DND-41 (cell line): ENCODE measurements around the gene JCAD.

Source experiments
- ATAC-seq: fragments of 200-7000 bp; cut with Tn5 transposase; 3 replicates; pipeline ENCODE4 v1.9.1; 2021; ENCODE audit warnings: low read depth; ENCODE audit not compliant: insufficient read depth
- DNase-seq: peaks from one replicate; pipeline ENCODE4 v3.0.0-alpha.2; 2020
- H2AFZ ChIP-seq: 2 replicates; pipeline ENCODE4 v1.6.0; 2012; ENCODE audit warnings: low read depth, low read length
- H3K27ac ChIP-seq: 2 replicates; pipeline ENCODE4 v1.5.1; 2012; ENCODE audit warnings: low read length, inconsistent platforms
- H3K27me3 ChIP-seq: fragments of 200-600 bp; sonication (generic); 2 replicates; pipeline ENCODE4 v1.6.0; 2012; ENCODE audit warnings: low read length, mild to moderate bottlenecking, inconsistent platforms; ENCODE audit not compliant: insufficient read depth, poor library complexity
- H3K36me3 ChIP-seq: 2 replicates; pipeline ENCODE4 v1.5.1; 2012; ENCODE audit warnings: low read length, inconsistent platforms; ENCODE audit not compliant: insufficient read depth
- H3K4me1 ChIP-seq: 2 replicates; pipeline ENCODE4 v1.5.1; 2012; ENCODE audit warnings: mild to moderate bottlenecking, low read length; ENCODE audit not compliant: insufficient read depth
- H3K4me2 ChIP-seq: 2 replicates; pipeline ENCODE4 v1.6.0; 2012; ENCODE audit warnings: mild to moderate bottlenecking, moderate library complexity, low read length, inconsistent platforms; ENCODE audit not compliant: insufficient read depth
- H3K4me3 ChIP-seq, 2 experiments: fragments of 200-600 bp in 1 of 2; shearing (Covaris generic) in 1 of 2; 2 replicates each; pipeline ENCODE4 v1.5.1; 2012 to 2016; ENCODE audit warnings: inconsistent platforms in 2 of 2, low read length in 2 of 2, mild to moderate bottlenecking in 2 of 2, low read depth in 1 of 2, moderate library complexity in 1 of 2
- H3K79me2 ChIP-seq: 2 replicates; pipeline ENCODE4 v1.6.0; 2012; ENCODE audit warnings: low read length, inconsistent platforms; ENCODE audit not compliant: insufficient read depth
- H3K9ac ChIP-seq: 2 replicates; pipeline ENCODE4 v1.6.0; 2012; ENCODE audit warnings: low read depth, mild to moderate bottlenecking, inconsistent platforms, low read length, moderate library complexity
- H3K9me3 ChIP-seq: 2 replicates; pipeline ENCODE4 v1.5.1; 2012; ENCODE audit warnings: low read length, moderate library complexity, mild to moderate bottlenecking, inconsistent platforms; ENCODE audit not compliant: insufficient read depth, severe bottlenecking
- H4K20me1 ChIP-seq: 2 replicates; pipeline ENCODE4 v1.6.0; 2012; ENCODE audit warnings: low read length; ENCODE audit not compliant: insufficient read depth
- EZH2 ChIP-seq: IDR thresholded peaks from 3 replicates; pipeline ENCODE4 v1.6.1; 2012; ENCODE audit warnings: borderline replicate concordance, low read depth, mild to moderate bottlenecking, moderate library complexity, low read length, inconsistent platforms; ENCODE audit not compliant: severe bottlenecking
- TF ChIP-seq, protein P1 (sequence below): IDR thresholded peaks from 2 replicates; pipeline ENCODE4 v1.5.1; 2012; ENCODE audit warnings: borderline replicate concordance, low read length, moderate library complexity, mild to moderate bottlenecking; ENCODE audit not compliant: poor library complexity, severe bottlenecking; ENCODE audit errors: extremely low read depth

JCAD gene

DNA sequence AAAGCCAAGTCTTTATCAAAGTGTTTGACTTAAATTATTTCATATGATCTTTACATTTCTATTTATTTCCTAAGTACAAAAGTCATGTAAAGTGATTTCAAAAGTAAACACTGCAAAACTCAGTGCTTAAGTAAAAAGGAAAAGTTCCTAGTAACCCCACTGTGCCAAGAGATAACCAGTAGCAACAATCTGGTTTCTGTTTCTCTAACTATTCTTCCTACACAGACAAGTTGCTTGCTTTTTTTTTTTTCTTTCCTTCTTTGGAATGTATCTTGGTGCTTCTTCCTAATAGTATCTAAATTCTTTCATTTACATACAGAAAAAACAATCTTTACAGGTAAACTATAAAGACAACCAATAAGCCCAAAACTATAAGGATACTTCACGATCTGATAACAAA lies 3.1 kb downstream of the JCAD start:
- Histone ChIP-seq H4K20me1 (no peaks in the 10 kb centered on the region), H3K4me3 (no peak overlapping the region), H3K9me3 (no peaks in the 10 kb centered on the region), H3K27me3 (no peaks in the 10 kb centered on the region), H3K9ac (no peak overlapping the region), H3K36me3 (no peaks in the 10 kb centered on the region), H3K4me2 (no peak overlapping the region), H3K4me1 (no peaks in the 10 kb centered on the region), H3K27ac (no peak overlapping the region), H2AFZ (no peak overlapping the region), H3K79me2 (no peaks in the 10 kb centered on the region)
- no peak for ATAC-seq
- TF ChIP-seq, protein P1, sequence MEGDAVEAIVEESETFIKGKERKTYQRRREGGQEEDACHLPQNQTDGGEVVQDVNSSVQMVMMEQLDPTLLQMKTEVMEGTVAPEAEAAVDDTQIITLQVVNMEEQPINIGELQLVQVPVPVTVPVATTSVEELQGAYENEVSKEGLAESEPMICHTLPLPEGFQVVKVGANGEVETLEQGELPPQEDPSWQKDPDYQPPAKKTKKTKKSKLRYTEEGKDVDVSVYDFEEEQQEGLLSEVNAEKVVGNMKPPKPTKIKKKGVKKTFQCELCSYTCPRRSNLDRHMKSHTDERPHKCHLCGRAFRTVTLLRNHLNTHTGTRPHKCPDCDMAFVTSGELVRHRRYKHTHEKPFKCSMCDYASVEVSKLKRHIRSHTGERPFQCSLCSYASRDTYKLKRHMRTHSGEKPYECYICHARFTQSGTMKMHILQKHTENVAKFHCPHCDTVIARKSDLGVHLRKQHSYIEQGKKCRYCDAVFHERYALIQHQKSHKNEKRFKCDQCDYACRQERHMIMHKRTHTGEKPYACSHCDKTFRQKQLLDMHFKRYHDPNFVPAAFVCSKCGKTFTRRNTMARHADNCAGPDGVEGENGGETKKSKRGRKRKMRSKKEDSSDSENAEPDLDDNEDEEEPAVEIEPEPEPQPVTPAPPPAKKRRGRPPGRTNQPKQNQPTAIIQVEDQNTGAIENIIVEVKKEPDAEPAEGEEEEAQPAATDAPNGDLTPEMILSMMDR = no peak
- TF ChIP-seq EZH2 = no peak
- DNase-seq = no peak

DNA sequence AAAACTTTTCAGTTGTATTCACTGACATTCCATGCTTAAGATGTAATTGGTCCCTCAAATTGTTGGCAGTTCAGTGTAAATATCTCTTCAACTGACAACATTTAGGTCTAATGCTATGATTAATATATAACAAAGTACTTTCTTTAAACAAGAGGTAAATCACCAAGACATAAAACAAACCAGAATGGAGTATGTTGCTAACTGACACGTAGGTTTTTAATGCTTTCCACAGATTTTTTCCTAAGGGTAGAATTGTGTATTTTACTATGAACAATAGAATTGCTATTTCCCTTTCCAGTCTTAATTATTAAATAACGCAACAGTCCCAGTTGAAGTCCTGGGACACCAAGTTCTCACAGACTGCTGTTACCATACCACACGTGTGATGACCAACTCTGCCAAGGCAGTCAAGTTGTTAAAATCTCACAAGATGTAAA lies 4.1 kb downstream of the JCAD start:
- no peaks in the 10 kb centered on the region for H3K79me2 ChIP-seq
- no peaks in the 10 kb centered on the region for H3K36me3 ChIP-seq
- H3K4me3 ChIP-seq = no peak overlapping the region
- TF ChIP-seq, protein P1 = no peak
- no peak for TF ChIP-seq EZH2
- DNase-seq (no peak), ATAC-seq (no peak)
- no peak overlapping the region for H3K9ac ChIP-seq
- no peak overlapping the region for H2AFZ ChIP-seq
- H3K9me3 ChIP-seq = no peaks in the 10 kb centered on the region
- H3K27me3 ChIP-seq = no peaks in the 10 kb centered on the region
- no peaks in the 10 kb centered on the region for H4K20me1 ChIP-seq
- H3K27ac ChIP-seq = no peak overlapping the region
- no peaks in the 10 kb centered on the region for H3K4me1 ChIP-seq
- H3K4me2 ChIP-seq = no peak overlapping the region

DNA sequence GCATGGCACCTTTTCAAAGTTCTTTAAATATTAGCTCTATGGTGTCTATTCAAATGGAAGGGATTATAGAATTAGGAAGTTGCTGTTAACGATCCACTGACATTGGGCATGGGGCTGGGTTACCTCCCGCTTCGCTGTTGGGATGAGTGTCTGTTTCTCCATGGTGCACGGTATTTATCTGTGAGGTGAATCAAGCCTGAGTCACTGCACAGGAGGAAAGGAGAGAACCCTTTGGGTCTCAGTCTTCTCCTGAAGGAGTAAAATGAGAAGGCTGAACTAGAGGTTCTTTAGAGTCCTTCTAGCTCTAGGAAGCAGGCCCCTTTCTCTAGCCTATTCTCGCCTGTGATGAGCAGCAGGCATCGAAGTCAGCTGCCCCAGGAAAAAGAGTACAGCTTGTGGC lies 7.3 kb downstream of the JCAD start:
- Histone ChIP-seq H3K4me1 (no peaks in the 10 kb centered on the region), H3K4me3 (no peak overlapping the region), H3K79me2 (no peaks in the 10 kb centered on the region), H3K9ac (no peak overlapping the region), H3K4me2 (no peak overlapping the region), H2AFZ (no peak overlapping the region), H4K20me1 (no peaks in the 10 kb centered on the region), H3K9me3 (no peaks in the 10 kb centered on the region), H3K36me3 (no peaks in the 10 kb centered on the region), H3K27ac (no peak overlapping the region), H3K27me3 (no peaks in the 10 kb centered on the region)
- no peak for ATAC-seq
- no peak for TF ChIP-seq EZH2
- TF ChIP-seq, protein P1 = no peak
- no peak for DNase-seq

DNA sequence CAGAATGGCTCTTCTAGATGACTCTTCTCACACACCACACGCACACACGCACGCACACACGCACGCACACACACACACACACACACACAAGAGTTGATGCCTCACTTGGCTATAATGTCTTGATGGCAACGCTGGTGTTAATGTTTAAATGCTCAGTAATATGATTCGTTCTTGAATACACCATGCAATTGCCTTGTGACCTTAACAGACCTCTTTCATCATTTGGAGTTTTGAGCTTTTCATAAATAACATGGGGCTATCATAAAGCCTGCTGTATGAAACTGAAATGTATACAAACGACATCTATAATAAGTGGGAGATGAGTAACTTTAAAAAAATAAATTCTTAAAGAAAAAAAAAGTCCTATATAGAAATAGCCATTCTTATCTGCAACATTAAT lies 8.2 kb downstream of the JCAD start:
- no peaks in the 10 kb centered on the region for H4K20me1 ChIP-seq
- no peak overlapping the region for H3K27ac ChIP-seq

More for the DNA sequence above, 8.2 kb downstream of the JCAD start:
- Histone ChIP-seq H3K9ac (no peak overlapping the region), H3K4me2 (no peak overlapping the region), H3K36me3 (no peaks in the 10 kb centered on the region), H2AFZ (no peak overlapping the region), H3K27me3 (no peaks in the 10 kb centered on the region), H3K79me2 (no peaks in the 10 kb centered on the region), H3K4me3 (no peak overlapping the region), H3K4me1 (no peaks in the 10 kb centered on the region), H3K9me3 (no peaks in the 10 kb centered on the region)
- DNase-seq (no peak), ATAC-seq (no peak)
- no peak for TF ChIP-seq EZH2
- TF ChIP-seq, protein P1 = no peak
